Esophagus muscularis mucosa (tissue), 4 donors: Measurements from ENCODE around the gene BICD2. TPM values are rescaled to one million over a fixed set of nuclear protein-coding genes. Genes with fewer than 3 reads are reported as not detected.

Source experiments
- DNase-seq: peaks from one replicate; pipeline ENCODE4 v3.0.0-alpha.2; 2017; ENCODE audit errors: extremely low spot score
- H3K27ac ChIP-seq, 4 donors: fragments of 200-600 bp; sonication (generic); replicated peaks in 1 of 4; 1 replicate in 3 of 4; 2 replicates in 1 of 4; pipeline ENCODE4 v1.5.1; 2016 to 2019; ENCODE audit warnings: mild to moderate bottlenecking in 1 of 4
- H3K27me3 ChIP-seq, 4 donors: fragments of 200-600 bp; sonication (generic); one replicate each; pipeline versions ENCODE4 v1.5.1 to v1.6.0; 2016 to 2019
- H3K36me3 ChIP-seq, 4 donors: fragments of 200-600 bp; sonication (generic); one replicate each; pipeline ENCODE4 v1.5.1; 2016 to 2019
- H3K4me1 ChIP-seq, 4 donors: fragments of 200-600 bp; sonication (generic); one replicate each; pipeline ENCODE4 v1.5.1; 2016 to 2019
- H3K4me3 ChIP-seq, 4 donors: fragments of 200-600 bp; sonication (generic); 1 replicate in 2 of 4; 2 replicates in 2 of 4; pipeline ENCODE4 v1.5.1; 2016 to 2019; ENCODE audit warnings: mild to moderate bottlenecking in 4 of 4, moderate library complexity in 1 of 4
- H3K9me3 ChIP-seq, 4 donors: fragments of 200-600 bp; sonication (generic); 1 replicate in 3 of 4; 2 replicates in 1 of 4; pipeline ENCODE4 v1.5.1; 2016 to 2019
- CTCF ChIP-seq, 3 experiments: fragments of 200-600 bp in 2 of 3; fragments of 450-650 bp in 1 of 3; sonication (generic) in 2 of 3; IDR thresholded peaks; one replicate each; pipeline ENCODE4 v1.5.1; 2017 to 2019; ENCODE audit warnings: antibody characterized with exemption in 3 of 3, mild to moderate bottlenecking in 2 of 3, moderate library complexity in 1 of 3
- EP300 ChIP-seq: sonication (generic); formaldehyde crosslinking; IDR thresholded peaks from one replicate; pipeline ENCODE4 v1.6.1; 2017; ENCODE audit warnings: antibody characterized with exemption
- POLR2A ChIP-seq: fragments of 450-650 bp; IDR thresholded peaks from one replicate; pipeline ENCODE4 v1.6.1; 2017; ENCODE audit warnings: antibody characterized with exemption, moderate library complexity, mild to moderate bottlenecking, low read depth
- POLR2AphosphoS5 ChIP-seq, 2 donors: sonication (generic); formaldehyde crosslinking; IDR thresholded peaks; one replicate each; pipeline ENCODE4 v1.6.1; 2017; ENCODE audit warnings: antibody characterized with exemption in 2 of 2
- WGBS: methylation state at CpG from one replicate; pipeline ENCODE4 v1.1.5; 2018; 5-methylcytosine and 5-hydroxymethylcytosine counted together
- intact Hi-C: fragments of 100-400 bp; cut with DNase I; formaldehyde crosslinking; loops from one replicate; pipeline ENCODE4 v1.15.1; 2023
- total RNA-seq, 4 donors: library from RNA; depleted of rRNA; stranded (reverse); fragments of >200 nt; gene quantifications; one replicate each; pipeline versions ENCODE4 v1.1.0 to v1.2.1, GENCODE V29; 2016

The BICD2 gene
- total RNA-seq, 4 donors from 2014 or later = 44.0 to 72.5 (median 57.3) TPM

GRCh38 chr9:92737611-92738299, 26.9 kb downstream of the BICD2 start:
- no peaks in the 10 kb centered on the region for H3K27me3 ChIP-seq
- intact Hi-C loops = no loop called here
- 86% methylated on average over 9 of the region's 13 CpGs for WGBS
- no peak for DNase-seq
- H3K4me1 ChIP-seq = peaks cover 69 to 76% (median 74%) of the 10 kb centered on the region in 4 donors
- no peaks in the 10 kb centered on the region for H3K9me3 ChIP-seq
- no peaks in the 10 kb centered on the region for H3K36me3 ChIP-seq
- no peak overlapping the region for H3K27ac ChIP-seq
- TF ChIP-seq POLR2AphosphoS5 (IDR thresholded peaks at IDR 0.05) (no peak), POLR2A (no peak)
- no peak overlapping the region for H3K4me3 ChIP-seq

GRCh38 chr9:92737216-92737606, 27.4 kb downstream of the BICD2 start:
- Histone ChIP-seq H3K36me3 (no peaks in the 10 kb centered on the region), H3K9me3 (no peaks in the 10 kb centered on the region), H3K4me3 (no peak overlapping the region), H3K27me3 (no peaks in the 10 kb centered on the region), H3K4me1 (peaks cover 64 to 71% (median 70%) of the 10 kb centered on the region in 4 donors), H3K27ac (no peak overlapping the region)
- WGBS = 92% methylated on average over 6 of the region's 6 CpGs
- TF ChIP-seq POLR2AphosphoS5 (IDR thresholded peaks at IDR 0.05) (no peak), POLR2A (no peak), EP300 (no peak), CTCF (IDR thresholded peaks at IDR 0.05) (no peak)
- no peak for DNase-seq
- intact Hi-C loops = no loop called here

GRCh38 chr9:92736563-92737215, 27.9 kb downstream of the BICD2 start:
- TF ChIP-seq EP300 (no peak), CTCF (IDR thresholded peaks at IDR 0.05) (no peak), POLR2A (no peak), POLR2AphosphoS5 (IDR thresholded peaks at IDR 0.05) (no peak)
- Histone ChIP-seq H3K4me1 (peaks cover 67 to 74% (median 69%) of the 10 kb centered on the region in 4 donors), H3K27ac (no peak overlapping the region), H3K36me3 (no peaks in the 10 kb centered on the region), H3K4me3 (no peak overlapping the region), H3K9me3 (no peaks in the 10 kb centered on the region), H3K27me3 (no peaks in the 10 kb centered on the region)
- 93% methylated on average over 9 of the region's 9 CpGs for WGBS
- intact Hi-C loops = no loop called here
- no peak for DNase-seq

- intact Hi-C loops = no loop called here
- no peak overlapping the region for H3K27ac ChIP-seq
- no peak for DNase-seq
Observed at GRCh38 chr9:92735636-92736562, 28.7 kb downstream of the BICD2 start.

More at GRCh38 chr9:92735636-92736562, 28.7 kb downstream of the BICD2 start:
- peaks cover 63 to 74% (median 68%) of the 10 kb centered on the region in 4 donors for H3K4me1 ChIP-seq
- H3K36me3 ChIP-seq = no peaks in the 10 kb centered on the region
- no peaks in the 10 kb centered on the region for H3K27me3 ChIP-seq
- H3K4me3 ChIP-seq = no peak overlapping the region
- TF ChIP-seq POLR2A = no peak
- TF ChIP-seq POLR2AphosphoS5 (IDR thresholded peaks at IDR 0.05) = no peak
- TF ChIP-seq CTCF (IDR thresholded peaks at IDR 0.05) = no peak
- TF ChIP-seq EP300 = no peak
- WGBS = 73% methylated on average over 4 of the region's 9 CpGs
- H3K9me3 ChIP-seq = no peaks in the 10 kb centered on the region
